Spleen (tissue), 7 donors: Measurements from ENCODE around the gene USP13.

Source experiments
- CTCF ChIP-seq, 11 experiments: fragments of 200-600 bp in 7 of 11; fragments of 450-650 bp in 4 of 11; sonication (generic) in 4 of 11; IDR thresholded peaks in 8 of 11; conservative IDR thresholded peaks in 3 of 11; 1 replicate in 7 of 11; 2 replicates in 4 of 11; pipeline versions ENCODE4 v1.4.0 to v1.8.0; 2016 to 2021; ENCODE audit warnings: antibody characterized with exemption in 11 of 11, inconsistent platforms in 4 of 11, mild to moderate bottlenecking in 1 of 11
- POLR2AphosphoS5 ChIP-seq, 3 donors: sonication (generic); formaldehyde crosslinking; IDR thresholded peaks; one replicate each; pipeline ENCODE4 v1.5.1; 2017; ENCODE audit warnings: antibody characterized with exemption in 3 of 3
- donor health status: DM: no; HTN: no; CAD: no; lungs with moderate emphysema.
- donor health status: DM: no; HTN: no; CAD: no.
- donor health status: DM: no; HTN: no; CAD: no.

GRCh38 chr3:179832333-179832854 is 179.6 kb downstream of the USP13 start:
- no peak for TF ChIP-seq CTCF (IDR thresholded peaks at IDR 0.05 in 8 of 11, conservative IDR thresholded peaks at IDR 0.05 in 3 of 11)
- no peak for TF ChIP-seq POLR2AphosphoS5 (IDR thresholded peaks at IDR 0.05)
